Measurements from ENCODE around the gene RENBP.

RENBP gene

DNA sequence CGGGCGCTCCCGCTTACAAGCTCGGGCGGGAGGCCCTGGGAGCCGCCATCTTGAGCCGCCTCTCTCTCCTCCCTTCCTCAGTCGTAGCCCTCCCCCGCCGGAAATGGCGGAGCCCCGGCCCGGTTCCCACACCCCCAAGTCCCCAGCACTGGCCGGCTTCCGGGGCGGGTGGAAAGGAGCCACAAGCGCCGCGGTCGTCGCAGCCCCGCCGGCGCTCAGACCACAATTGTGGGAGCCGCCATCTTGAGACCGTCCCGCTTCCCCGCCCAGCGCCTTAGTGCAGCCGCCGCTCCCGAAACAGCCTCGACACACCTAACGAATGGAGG lies 26.6 kb upstream of the RENBP start:
- no peak for TF ChIP-seq CTCF (IDR thresholded peaks at IDR 0.05; ENCODE audit: borderline replicate concordance, control extremely low read depth, extremely low read depth, insufficient read depth, missing control alignments)
- peak; percentile 92 for DNase-seq (ENCODE audit: low spot score)
- in situ Hi-C loops (cut with MboI; ENCODE audit: low sequenced_read_pairs, unreplicated experiment), result no loop called here

DNA sequence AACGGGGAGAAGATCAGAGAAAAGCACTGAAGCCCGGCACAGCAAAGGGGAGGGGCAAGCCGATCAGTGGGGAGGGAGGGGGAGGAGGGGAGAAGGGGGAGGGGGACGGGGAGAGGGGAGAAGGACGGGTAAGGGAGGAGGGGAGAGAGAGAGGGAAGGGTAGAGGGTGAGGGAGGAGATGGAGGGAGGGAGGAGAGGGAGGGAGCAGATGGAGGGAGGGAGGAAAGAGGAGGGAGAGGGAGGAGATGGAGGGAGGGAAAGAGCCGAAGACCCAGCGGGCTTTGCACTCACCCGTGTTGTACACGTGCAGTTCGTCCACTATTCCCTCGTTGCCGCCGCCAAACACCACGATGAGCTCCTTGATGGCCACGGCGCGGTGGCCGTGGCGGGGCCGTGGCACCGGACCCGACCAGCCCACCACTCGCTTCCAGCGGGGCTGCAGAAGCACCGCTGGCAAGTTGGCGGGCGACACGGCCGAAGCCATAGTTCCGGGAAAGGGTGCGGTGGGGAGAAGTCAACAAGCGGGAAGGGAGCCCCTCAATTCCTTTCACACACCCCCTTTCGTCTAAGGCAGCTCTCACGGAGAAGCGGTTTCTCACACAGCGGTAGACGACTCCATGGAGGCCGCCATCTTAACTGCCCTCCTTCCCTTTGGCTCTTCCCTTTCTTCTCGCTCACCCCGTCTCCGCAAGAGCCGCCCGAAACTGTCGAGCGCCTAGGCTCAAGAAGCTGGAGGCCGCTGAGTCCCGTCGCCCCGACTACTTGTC lies 26.1 kb upstream of the RENBP start:
- in situ Hi-C loops (cut with MboI; ENCODE audit: low sequenced_read_pairs, unreplicated experiment), result no loop called here
- no peak for TF ChIP-seq CTCF (IDR thresholded peaks at IDR 0.05; ENCODE audit: borderline replicate concordance, control extremely low read depth, extremely low read depth, insufficient read depth, missing control alignments)
- DNase-seq (ENCODE audit: low spot score), result peak; percentile 64

DNA sequence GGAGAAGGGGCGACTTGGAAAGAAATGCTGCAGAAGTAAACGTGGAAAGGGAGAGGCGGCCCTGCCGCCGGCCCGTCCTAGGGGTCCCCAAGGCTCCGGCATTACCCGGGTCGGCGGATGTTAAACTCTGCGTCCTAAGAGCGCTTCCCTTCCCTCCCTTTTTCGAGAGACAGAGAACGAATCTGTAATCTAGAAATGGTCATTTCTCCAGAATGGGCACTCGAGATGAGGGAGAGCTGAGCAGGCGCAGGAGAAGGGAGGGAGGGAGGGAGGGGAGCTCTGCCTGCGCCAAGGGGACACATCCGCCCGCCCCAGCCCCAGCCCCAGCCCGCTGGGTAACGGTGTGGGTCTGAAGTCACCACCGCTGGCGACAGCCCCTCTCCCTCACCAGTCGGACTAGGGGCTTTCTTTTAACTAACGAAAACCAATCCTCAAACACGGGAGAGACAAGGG lies 25.5 kb upstream of the RENBP start:
- no peak for TF ChIP-seq CTCF (IDR thresholded peaks at IDR 0.05; ENCODE audit: borderline replicate concordance, control extremely low read depth, extremely low read depth, insufficient read depth, missing control alignments)
- no peak for DNase-seq (ENCODE audit: low spot score)
- in situ Hi-C loops (cut with MboI; ENCODE audit: low sequenced_read_pairs, unreplicated experiment), result no loop called here

GRCh38 chrX:153969125-153969903 lies 24.9 kb upstream of the RENBP start:
- DNase-seq (ENCODE audit: low spot score), result no peak
- TF ChIP-seq CTCF (IDR thresholded peaks at IDR 0.05; ENCODE audit: borderline replicate concordance, control extremely low read depth, extremely low read depth, insufficient read depth, missing control alignments), result no peak
- in situ Hi-C loops (cut with MboI; ENCODE audit: low sequenced_read_pairs, unreplicated experiment), result no loop called here

- no peak for DNase-seq (ENCODE audit: low spot score)
- TF ChIP-seq CTCF (IDR thresholded peaks at IDR 0.05; ENCODE audit: borderline replicate concordance, control extremely low read depth, extremely low read depth, insufficient read depth, missing control alignments), result peak; percentile 32
- in situ Hi-C loops (cut with MboI; ENCODE audit: low sequenced_read_pairs, unreplicated experiment), result no loop called here
These were observed 24.3 kb upstream of the RENBP start for GRCh38 chrX:153968754-153969124.

GRCh38 chrX:153968255-153968654 lies 23.8 kb upstream of the RENBP start:
- in situ Hi-C loops (cut with MboI; ENCODE audit: low sequenced_read_pairs, unreplicated experiment), result no loop called here
- no peak for TF ChIP-seq CTCF (IDR thresholded peaks at IDR 0.05; ENCODE audit: borderline replicate concordance, control extremely low read depth, extremely low read depth, insufficient read depth, missing control alignments)
- no peak for DNase-seq (ENCODE audit: low spot score)
